ENCODE results near the gene LARP6. TPM values are rescaled to one million over a fixed set of nuclear protein-coding genes. Genes with fewer than 3 reads are reported as not detected.
"Not testable (repeated sequence)": the region's sequence is repeated elsewhere in the genome, so short reads cannot be mapped to it uniquely, and the experiment has no call there.

Gene LARP6
- total RNA-seq, 1 donor from 2014 or later, result 22.6 TPM

- no peaks in the 10 kb centered on the region for H3K36me3 Mint-ChIP-seq (ENCODE audit: insufficient read depth)
- peaks cover 8% of the 10 kb centered on the region for H3K9me3 Mint-ChIP-seq (ENCODE audit: low read depth)
- H3K4me1 Mint-ChIP-seq (ENCODE audit: low read depth), result peaks cover 12% of the 10 kb centered on the region
- no peak overlapping the region for H3K4me3 Mint-ChIP-seq (ENCODE audit: low read depth)
- no peaks in the 10 kb centered on the region for H3K27me3 Mint-ChIP-seq
- no peak overlapping the region for H3K27ac Mint-ChIP-seq
- no peak for TF ChIP-seq CTCF (IDR thresholded peaks at IDR 0.05; ENCODE audit: unreplicated experiment)
- no peak for DNase-seq (ENCODE audit: low spot score, unreplicated experiment)
Observed at GRCh38 chr15:70817266-70817665, 36.7 kb downstream of the LARP6 start.

GRCh38 chr15:70815604-70816003 lies 38.4 kb downstream of the LARP6 start:
- Mint-ChIP-seq H3K9me3 (ENCODE audit: low read depth) (peaks cover 8% of the 10 kb centered on the region), H3K4me3 (ENCODE audit: low read depth) (no peak overlapping the region), H3K27me3 (no peaks in the 10 kb centered on the region), H3K27ac (peak overlapping the region; percentile 35), H3K36me3 (ENCODE audit: insufficient read depth) (no peaks in the 10 kb centered on the region), H3K4me1 (ENCODE audit: low read depth) (peaks cover 12% of the 10 kb centered on the region)
- no peak for TF ChIP-seq CTCF (IDR thresholded peaks at IDR 0.05; ENCODE audit: unreplicated experiment)
- no peak for DNase-seq (ENCODE audit: low spot score, unreplicated experiment)

GRCh38 chr15:70815011-70815410 lies 38.9 kb downstream of the LARP6 start:
- not testable (repeated sequence) for H3K4me3 Mint-ChIP-seq (ENCODE audit: low read depth); H3K9me3 Mint-ChIP-seq (ENCODE audit: low read depth); H3K27me3 Mint-ChIP-seq; H3K27ac Mint-ChIP-seq; DNase-seq (ENCODE audit: low spot score, unreplicated experiment); H3K36me3 Mint-ChIP-seq (ENCODE audit: insufficient read depth)
- peaks cover 12% of the 10 kb centered on the region for H3K4me1 Mint-ChIP-seq (ENCODE audit: low read depth)

GRCh38 chr15:70812827-70813364 lies 41.1 kb downstream of the LARP6 start:
- Mint-ChIP-seq H3K27ac (no peak overlapping the region), H3K4me3 (ENCODE audit: low read depth) (no peak overlapping the region), H3K9me3 (ENCODE audit: low read depth) (peaks cover 4% of the 10 kb centered on the region), H3K27me3 (peaks cover 9% of the 10 kb centered on the region), H3K4me1 (ENCODE audit: low read depth) (peaks cover 12% of the 10 kb centered on the region), H3K36me3 (ENCODE audit: insufficient read depth) (no peaks in the 10 kb centered on the region)
- no peak for TF ChIP-seq CTCF (IDR thresholded peaks at IDR 0.05; ENCODE audit: unreplicated experiment)
- DNase-seq (ENCODE audit: low spot score, unreplicated experiment), result no peak

- Mint-ChIP-seq H3K27me3 (peaks cover 16% of the 10 kb centered on the region), H3K27ac (no peak overlapping the region), H3K9me3 (ENCODE audit: low read depth) (peaks cover 4% of the 10 kb centered on the region), H3K4me3 (ENCODE audit: low read depth) (no peak overlapping the region), H3K4me1 (ENCODE audit: low read depth) (peaks cover 12% of the 10 kb centered on the region), H3K36me3 (ENCODE audit: insufficient read depth) (no peaks in the 10 kb centered on the region)
- no peak for DNase-seq (ENCODE audit: low spot score, unreplicated experiment)
- TF ChIP-seq CTCF (IDR thresholded peaks at IDR 0.05; ENCODE audit: unreplicated experiment), result no peak
Observed at GRCh38 chr15:70810916-70811578, 42.9 kb downstream of the LARP6 start.
